ENCODE data around the gene SIAH3.

SIAH3 gene

GRCh38 chr13:45851171-45851921 is at the start of gene SIAH3:
SIAH3 (minus strand) TSS chr13:45851753; CDS start chr13:45851629, 124 bp downstream.
- no peak within 1 kb of the TSS for H3K4me2 ChIP-seq (ENCODE audit: low read length)
- H3K4me3 ChIP-seq (ENCODE audit: low read length): no peak within 1 kb of the TSS
- H3K9me2 ChIP-seq (replicated peaks; ENCODE audit: control insufficient read depth, low read length): no peaks in the 10 kb centered on the region

GRCh38 chr13:45899406-45899805 is 47.9 kb upstream of the SIAH3 start:
- Histone ChIP-seq H3K4me1 (ENCODE audit: control insufficient read depth, low read length) (no peaks in the 10 kb centered on the region), H3K9me2 (replicated peaks; ENCODE audit: control insufficient read depth, low read length) (no peaks in the 10 kb centered on the region), H3F3A (ENCODE audit: control insufficient read depth, insufficient read depth) (no peaks in the 10 kb centered on the region), H3K9me3 (ENCODE audit: control insufficient read depth, insufficient read depth, low read length) (no peaks in the 10 kb centered on the region), H3K4me2 (ENCODE audit: low read length) (no peak overlapping the region), H3K79me2 (ENCODE audit: control insufficient read depth, low read length) (no peaks in the 10 kb centered on the region), H3K36me3 (ENCODE audit: control insufficient read depth, low read length) (no peaks in the 10 kb centered on the region), H3K27ac (ENCODE audit: low read depth, low read length) (no peak overlapping the region), H3K4me3 (ENCODE audit: low read length) (no peak overlapping the region), H4K20me1 (ENCODE audit: control insufficient read depth, insufficient read depth, low read depth, low read length) (no peaks in the 10 kb centered on the region), H3K27me3 (ENCODE audit: control insufficient read depth, low read length) (no peaks in the 10 kb centered on the region)
- no peak for TF ChIP-seq EZH2phosphoT487 (IDR thresholded peaks at IDR 0.05; ENCODE audit: borderline replicate concordance, low read length)

More at GRCh38 chr13:45851171-45851921, at the start of gene SIAH3:
- no peaks in the 10 kb centered on the region for H3F3A ChIP-seq (ENCODE audit: control insufficient read depth, insufficient read depth)
- H3K27ac ChIP-seq (ENCODE audit: low read depth, low read length): no peak within 1 kb of the TSS
- no peaks in the 10 kb centered on the region for H4K20me1 ChIP-seq (ENCODE audit: control insufficient read depth, insufficient read depth, low read depth, low read length)
- H3K27me3 ChIP-seq (ENCODE audit: control insufficient read depth, low read length): peaks cover 38% of the 10 kb centered on the region
- H3K36me3 ChIP-seq (ENCODE audit: control insufficient read depth, low read length): no peaks in the 10 kb centered on the region
- TF ChIP-seq EZH2phosphoT487 (IDR thresholded peaks at IDR 0.05; ENCODE audit: borderline replicate concordance, low read length) (no peak), CTCF (IDR thresholded peaks at IDR 0.05; ENCODE audit: low read depth, low read length, poor library complexity, severe bottlenecking) (no peak)
- H3K79me2 ChIP-seq (ENCODE audit: control insufficient read depth, low read length): no peaks in the 10 kb centered on the region
- 0 out of 2 replicates have a peak, but pooled peaks cover 4% of the 10 kb centered on the region for H3K9me3 ChIP-seq (ENCODE audit: control insufficient read depth, insufficient read depth, low read length)
- H3K4me1 ChIP-seq (ENCODE audit: control insufficient read depth, low read length): 0 out of 2 replicates have a peak, but pooled peaks cover 3% of the 10 kb centered on the region

DNA sequence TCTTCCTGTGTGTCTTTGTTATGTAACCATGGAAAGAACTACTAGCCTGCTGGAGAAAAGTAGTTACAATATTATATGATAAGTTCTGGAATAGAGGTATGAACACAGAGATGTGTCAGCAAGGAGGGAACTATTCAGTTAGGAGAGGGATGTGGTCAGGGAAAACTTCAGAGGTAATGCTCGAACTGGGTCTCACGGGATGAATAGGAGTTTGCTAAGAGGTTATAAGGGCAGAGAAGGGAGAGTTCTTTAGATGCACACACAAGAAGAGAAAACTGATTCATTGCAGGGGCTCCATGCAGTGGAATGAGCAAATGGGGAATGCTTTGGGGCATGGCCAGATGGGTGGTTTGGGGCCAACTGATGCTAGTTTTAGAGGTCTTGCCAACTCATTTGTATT is 46.0 kb upstream of the SIAH3 start:
- Histone ChIP-seq H3K27me3 (ENCODE audit: control insufficient read depth, low read length) (no peaks in the 10 kb centered on the region), H3K9me3 (ENCODE audit: control insufficient read depth, insufficient read depth, low read length) (no peaks in the 10 kb centered on the region), H3K9me2 (replicated peaks; ENCODE audit: control insufficient read depth, low read length) (no peaks in the 10 kb centered on the region), H4K20me1 (ENCODE audit: control insufficient read depth, insufficient read depth, low read depth, low read length) (no peaks in the 10 kb centered on the region), H3K27ac (ENCODE audit: low read depth, low read length) (no peak overlapping the region), H3K36me3 (ENCODE audit: control insufficient read depth, low read length) (no peaks in the 10 kb centered on the region), H3F3A (ENCODE audit: control insufficient read depth, insufficient read depth) (no peaks in the 10 kb centered on the region), H3K4me3 (ENCODE audit: low read length) (no peak overlapping the region), H3K4me2 (ENCODE audit: low read length) (no peak overlapping the region), H3K79me2 (ENCODE audit: control insufficient read depth, low read length) (no peaks in the 10 kb centered on the region), H3K4me1 (ENCODE audit: control insufficient read depth, low read length) (no peaks in the 10 kb centered on the region)
- TF ChIP-seq EZH2phosphoT487 (IDR thresholded peaks at IDR 0.05; ENCODE audit: borderline replicate concordance, low read length) (no peak), CTCF (IDR thresholded peaks at IDR 0.05; ENCODE audit: low read depth, low read length, poor library complexity, severe bottlenecking) (no peak)

DNA sequence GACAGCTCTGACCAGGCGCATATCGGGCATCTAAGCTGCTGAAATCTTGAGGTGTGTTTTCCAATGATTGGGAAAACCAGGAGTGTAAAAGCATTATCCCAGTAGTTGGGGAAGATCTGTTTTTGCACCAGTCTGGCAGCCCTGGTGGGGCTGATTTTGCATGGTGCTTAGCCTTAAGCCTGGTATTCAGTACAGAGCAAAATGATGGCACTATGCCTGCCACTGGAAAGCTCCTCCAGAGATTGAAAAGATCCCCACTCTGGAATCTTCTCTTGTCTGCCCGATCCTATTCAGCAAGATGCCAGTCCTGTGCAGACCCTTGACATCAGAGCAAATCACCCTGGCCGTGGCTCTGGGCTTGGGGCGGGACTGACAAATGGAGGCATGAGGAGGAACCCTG is 44.7 kb upstream of the SIAH3 start:
- H3K4me1 ChIP-seq (ENCODE audit: control insufficient read depth, low read length): no peaks in the 10 kb centered on the region
- no peak overlapping the region for H3K4me2 ChIP-seq (ENCODE audit: low read length)
- no peaks in the 10 kb centered on the region for H3K9me2 ChIP-seq (replicated peaks; ENCODE audit: control insufficient read depth, low read length)
- H3K27me3 ChIP-seq (ENCODE audit: control insufficient read depth, low read length): no peaks in the 10 kb centered on the region
- TF ChIP-seq CTCF (IDR thresholded peaks at IDR 0.05; ENCODE audit: low read depth, low read length, poor library complexity, severe bottlenecking): no peak
- TF ChIP-seq EZH2phosphoT487 (IDR thresholded peaks at IDR 0.05; ENCODE audit: borderline replicate concordance, low read length): no peak
- no peaks in the 10 kb centered on the region for H3F3A ChIP-seq (ENCODE audit: control insufficient read depth, insufficient read depth)
- no peaks in the 10 kb centered on the region for H4K20me1 ChIP-seq (ENCODE audit: control insufficient read depth, insufficient read depth, low read depth, low read length)
- H3K36me3 ChIP-seq (ENCODE audit: control insufficient read depth, low read length): no peaks in the 10 kb centered on the region
- H3K4me3 ChIP-seq (ENCODE audit: low read length): no peak overlapping the region
- H3K9me3 ChIP-seq (ENCODE audit: control insufficient read depth, insufficient read depth, low read length): no peaks in the 10 kb centered on the region
- no peaks in the 10 kb centered on the region for H3K79me2 ChIP-seq (ENCODE audit: control insufficient read depth, low read length)
- H3K27ac ChIP-seq (ENCODE audit: low read depth, low read length): no peak overlapping the region
